Suppressor macrophage treated with lipopolysaccharide for 1 hour (primary cell): ENCODE measurements around the gene RCSD1.

Experiments
- DNase-seq, 3 donors: peaks; one replicate each; pipeline ENCODE4 v3.0.0-alpha.2; 2020 to 2022

RCSD1 gene

GRCh38 chr1:167747988-167748387, 118.0 kb downstream of the RCSD1 start:
- DNase-seq, result no peak

- no peak for DNase-seq
Measured at GRCh38 chr1:167748906-167749305, 118.9 kb downstream of the RCSD1 start.

- no peak for DNase-seq
Measured at GRCh38 chr1:167749741-167750140, 119.7 kb downstream of the RCSD1 start.

GRCh38 chr1:167750641-167751040, 120.6 kb downstream of the RCSD1 start:
- DNase-seq, result no peak

GRCh38 chr1:167751676-167752075, 121.6 kb downstream of the RCSD1 start:
- DNase-seq, result no peak

GRCh38 chr1:167752219-167752985, 122.4 kb downstream of the RCSD1 start:
- peak; percentile 22 to 44 (median 31) for DNase-seq

GRCh38 chr1:167755654-167756053, 125.6 kb downstream of the RCSD1 start:
- no peak for DNase-seq
